ENCODE results near the gene HOMER3.

GRCh38 chr19:18924684-18925213 lies 16.3 kb downstream of the HOMER3 start:
- TF ChIP-seq CTCF (IDR thresholded peaks at IDR 0.05) (no peak), POLR2A (IDR thresholded peaks at IDR 0.05) (no peak)

Measured in ovary (tissue), 3 donors.